GM23338 (cell line): Measurements from ENCODE around the gene GNB1L. TPM values are rescaled to one million over a fixed set of nuclear protein-coding genes. Genes with fewer than 3 reads are reported as not detected.

Experiments
- ATAC-seq: fragments of 200-7000 bp; cut with Tn5 transposase; 3 replicates; pipeline ENCODE4 v1.9.1; 2020
- DNase-seq: peaks from one replicate; pipeline ENCODE4 v3.0.0-alpha.2; 2015; ENCODE audit warnings: low spot score
- H2AFZ ChIP-seq: fragments of 200-600 bp; sonication (generic); 2 replicates; pipeline ENCODE4 v1.8.0; 2016; ENCODE audit warnings: antibody characterized with exemption, mild to moderate bottlenecking, moderate library complexity
- H3F3A ChIP-seq: fragments of 200-600 bp; sonication (generic); replicated peaks from 2 replicates; pipeline ENCODE4 v1.8.0; 2017; ENCODE audit warnings: antibody characterized with exemption, mixed run types, low read depth
- H3K27ac ChIP-seq: fragments of 200-600 bp; sonication (generic); 2 replicates; pipeline ENCODE4 v1.6.1; 2016; ENCODE audit warnings: low read depth
- H3K27me3 ChIP-seq: fragments of 200-600 bp; sonication (generic); 2 replicates; pipeline ENCODE4 v1.8.0; 2016; ENCODE audit warnings: mild to moderate bottlenecking, mixed run types, moderate library complexity; ENCODE audit not compliant: insufficient read depth
- H3K36me3 ChIP-seq: fragments of 200-600 bp; sonication (generic); 2 replicates; pipeline ENCODE4 v1.8.0; 2016; ENCODE audit warnings: mild to moderate bottlenecking; ENCODE audit not compliant: insufficient read depth
- H3K4me1 ChIP-seq: fragments of 200-600 bp; sonication (generic); 2 replicates; pipeline ENCODE4 v1.8.0; 2016; ENCODE audit warnings: mild to moderate bottlenecking, moderate library complexity; ENCODE audit not compliant: insufficient read depth
- H3K4me2 ChIP-seq: fragments of 200-600 bp; sonication (generic); 2 replicates; pipeline ENCODE4 v1.7.1; 2017; ENCODE audit warnings: mixed run types
- H3K4me3 ChIP-seq: fragments of 200-600 bp; sonication (generic); 2 replicates; pipeline ENCODE4 v1.6.1; 2016; ENCODE audit warnings: mixed run types
- H3K79me2 ChIP-seq: fragments of 200-600 bp; sonication (generic); replicated peaks from 2 replicates; pipeline ENCODE4 v1.8.0; 2017; ENCODE audit warnings: mild to moderate bottlenecking; ENCODE audit not compliant: insufficient read depth
- H3K9me2 ChIP-seq: fragments of 200-600 bp; sonication (generic); 2 replicates; pipeline ENCODE4 v1.8.0; 2017; ENCODE audit not compliant: insufficient read depth
- H4K20me1 ChIP-seq: fragments of 200-600 bp; sonication (generic); replicated peaks from 2 replicates; pipeline ENCODE4 v1.8.0; 2017; ENCODE audit warnings: mild to moderate bottlenecking; ENCODE audit not compliant: insufficient read depth
- H3K27ac Mint-ChIP-seq: 2 replicates; pipeline ENCODE4 v1.8.0; 2020; ENCODE audit warnings: inconsistent platforms, mild to moderate bottlenecking, moderate library complexity, mixed read lengths
- H3K27me3 Mint-ChIP-seq: 3 replicates; pipeline ENCODE4 v1.8.0; 2022; ENCODE audit warnings: low read depth, mild to moderate bottlenecking, moderate library complexity, mixed read lengths, inconsistent platforms; ENCODE audit not compliant: insufficient read depth, poor library complexity
- H3K36me3 Mint-ChIP-seq: 3 replicates; pipeline ENCODE4 v1.8.0; 2021; ENCODE audit warnings: low read depth, mild to moderate bottlenecking, inconsistent platforms, moderate library complexity, mixed read lengths
- H3K4me1 Mint-ChIP-seq: 3 replicates; pipeline ENCODE4 v1.8.0; 2020; ENCODE audit warnings: mild to moderate bottlenecking, inconsistent platforms, mixed read lengths
- H3K4me3 Mint-ChIP-seq: 3 replicates; pipeline ENCODE4 v1.8.0; 2021; ENCODE audit warnings: moderate library complexity, mild to moderate bottlenecking, inconsistent platforms, mixed read lengths
- H3K9me3 Mint-ChIP-seq: 3 replicates; pipeline ENCODE4 v1.8.0; 2020; ENCODE audit warnings: moderate library complexity, mild to moderate bottlenecking, inconsistent platforms, mixed read lengths
- CREB1 ChIP-seq: fragments of 250-450 bp; sonication (Bioruptor Pico); IDR thresholded peaks from 2 replicates; pipeline ENCODE4 v1.5.0; 2020; ENCODE audit warnings: low read depth, mild to moderate bottlenecking, moderate library complexity
- CTCF ChIP-seq, 2 experiments: fragments of 200-600 bp in 1 of 2; sonication (generic) in 1 of 2; conservative IDR thresholded peaks; 2 replicates each; pipeline versions ENCODE4 v1.5.1 to v1.6.1; 2016 to 2017; ENCODE audit warnings: antibody characterized with exemption in 2 of 2, low read depth in 2 of 2, mild to moderate bottlenecking in 2 of 2, moderate library complexity in 1 of 2
- EZH2 ChIP-seq: fragments of 200-600 bp; sonication (generic); IDR thresholded peaks from one replicate; pipeline ENCODE4 v1.8.0; 2017; ENCODE audit warnings: antibody characterized with exemption, mild to moderate bottlenecking, low read depth; ENCODE audit not compliant: unreplicated experiment
- EZH2phosphoT487 ChIP-seq: fragments of 200-600 bp; sonication (generic); IDR thresholded peaks from one replicate; pipeline ENCODE4 v1.8.1; 2018; ENCODE audit warnings: antibody characterized with exemption; ENCODE audit not compliant: unreplicated experiment
- JUNB ChIP-seq: IDR thresholded peaks from one replicate; pipeline ENCODE4 v1.6.1; 2016; ENCODE audit warnings: antibody characterized with exemption; ENCODE audit not compliant: unreplicated experiment
- NANOG ChIP-seq: IDR thresholded peaks from 2 replicates; pipeline ENCODE4 v1.6.1; 2016; ENCODE audit warnings: antibody characterized with exemption, borderline replicate concordance
- POLR2AphosphoS5 ChIP-seq: IDR thresholded peaks from 2 replicates; pipeline ENCODE4 v1.6.1; 2016; ENCODE audit warnings: antibody characterized with exemption, low read depth
- REST ChIP-seq: IDR thresholded peaks from one replicate; pipeline ENCODE4 v1.6.1; 2018; ENCODE audit warnings: antibody characterized with exemption; ENCODE audit not compliant: unreplicated experiment
- STAT1 ChIP-seq: IDR thresholded peaks from one replicate; pipeline ENCODE4 v1.6.1; 2016; ENCODE audit warnings: antibody characterized with exemption; ENCODE audit not compliant: unreplicated experiment
- ZNF114 ChIP-seq: fragments of 250-450 bp; sonication (Bioruptor Pico); IDR thresholded peaks from 2 replicates; pipeline ENCODE4 v1.5.0; 2020; ENCODE audit warnings: mild to moderate bottlenecking, moderate library complexity
- ZNF331 ChIP-seq: fragments of 250-450 bp; sonication (Bioruptor Pico); IDR thresholded peaks from 2 replicates; pipeline ENCODE4 v1.5.0; 2020; ENCODE audit warnings: low read depth, mild to moderate bottlenecking, moderate library complexity
- polyA plus RNA-seq: library from polyadenylated mRNA; unstranded; fragments of >200 nt; fragmentation: Nextera tagmentation; extraction: Ambion mirVana; gene quantifications from 2 replicates; pipeline ENCODE4 v1.2.1, GENCODE V29; 2016
- total RNA-seq: library from RNA; depleted of rRNA; stranded (reverse); fragments of >200 nt; shearing (Covaris generic); gene quantifications from 2 replicates; pipeline ENCODE4 v1.2.3, GENCODE V29; 2014
- TF ChIP-seq, protein P1 (sequence below): IDR thresholded peaks from 2 replicates; pipeline ENCODE4 v1.6.1; 2016; ENCODE audit warnings: antibody characterized with exemption
- TF ChIP-seq, protein P2 (sequence below): fragments of 250-450 bp; sonication (Bioruptor Pico); IDR thresholded peaks from 2 replicates; pipeline ENCODE4 v1.5.0; 2020; ENCODE audit warnings: mild to moderate bottlenecking, moderate library complexity

GNB1L gene
- total and polyA plus RNA-seq, 2 experiments from 2014 or later: 15.2 to 27.8 TPM

- no peaks in the 10 kb centered on the region for H3K9me3 Mint-ChIP-seq
- H2AFZ ChIP-seq: no peak overlapping the region
- TF ChIP-seq, protein P1, sequence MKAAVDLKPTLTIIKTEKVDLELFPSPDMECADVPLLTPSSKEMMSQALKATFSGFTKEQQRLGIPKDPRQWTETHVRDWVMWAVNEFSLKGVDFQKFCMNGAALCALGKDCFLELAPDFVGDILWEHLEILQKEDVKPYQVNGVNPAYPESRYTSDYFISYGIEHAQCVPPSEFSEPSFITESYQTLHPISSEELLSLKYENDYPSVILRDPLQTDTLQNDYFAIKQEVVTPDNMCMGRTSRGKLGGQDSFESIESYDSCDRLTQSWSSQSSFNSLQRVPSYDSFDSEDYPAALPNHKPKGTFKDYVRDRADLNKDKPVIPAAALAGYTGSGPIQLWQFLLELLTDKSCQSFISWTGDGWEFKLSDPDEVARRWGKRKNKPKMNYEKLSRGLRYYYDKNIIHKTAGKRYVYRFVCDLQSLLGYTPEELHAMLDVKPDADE: no peak
- no peak for TF ChIP-seq CTCF (conservative IDR thresholded peaks at IDR 0.05; ENCODE audit: low read depth in 2 of 2)
- no peak for TF ChIP-seq REST
- TF ChIP-seq, protein P2, sequence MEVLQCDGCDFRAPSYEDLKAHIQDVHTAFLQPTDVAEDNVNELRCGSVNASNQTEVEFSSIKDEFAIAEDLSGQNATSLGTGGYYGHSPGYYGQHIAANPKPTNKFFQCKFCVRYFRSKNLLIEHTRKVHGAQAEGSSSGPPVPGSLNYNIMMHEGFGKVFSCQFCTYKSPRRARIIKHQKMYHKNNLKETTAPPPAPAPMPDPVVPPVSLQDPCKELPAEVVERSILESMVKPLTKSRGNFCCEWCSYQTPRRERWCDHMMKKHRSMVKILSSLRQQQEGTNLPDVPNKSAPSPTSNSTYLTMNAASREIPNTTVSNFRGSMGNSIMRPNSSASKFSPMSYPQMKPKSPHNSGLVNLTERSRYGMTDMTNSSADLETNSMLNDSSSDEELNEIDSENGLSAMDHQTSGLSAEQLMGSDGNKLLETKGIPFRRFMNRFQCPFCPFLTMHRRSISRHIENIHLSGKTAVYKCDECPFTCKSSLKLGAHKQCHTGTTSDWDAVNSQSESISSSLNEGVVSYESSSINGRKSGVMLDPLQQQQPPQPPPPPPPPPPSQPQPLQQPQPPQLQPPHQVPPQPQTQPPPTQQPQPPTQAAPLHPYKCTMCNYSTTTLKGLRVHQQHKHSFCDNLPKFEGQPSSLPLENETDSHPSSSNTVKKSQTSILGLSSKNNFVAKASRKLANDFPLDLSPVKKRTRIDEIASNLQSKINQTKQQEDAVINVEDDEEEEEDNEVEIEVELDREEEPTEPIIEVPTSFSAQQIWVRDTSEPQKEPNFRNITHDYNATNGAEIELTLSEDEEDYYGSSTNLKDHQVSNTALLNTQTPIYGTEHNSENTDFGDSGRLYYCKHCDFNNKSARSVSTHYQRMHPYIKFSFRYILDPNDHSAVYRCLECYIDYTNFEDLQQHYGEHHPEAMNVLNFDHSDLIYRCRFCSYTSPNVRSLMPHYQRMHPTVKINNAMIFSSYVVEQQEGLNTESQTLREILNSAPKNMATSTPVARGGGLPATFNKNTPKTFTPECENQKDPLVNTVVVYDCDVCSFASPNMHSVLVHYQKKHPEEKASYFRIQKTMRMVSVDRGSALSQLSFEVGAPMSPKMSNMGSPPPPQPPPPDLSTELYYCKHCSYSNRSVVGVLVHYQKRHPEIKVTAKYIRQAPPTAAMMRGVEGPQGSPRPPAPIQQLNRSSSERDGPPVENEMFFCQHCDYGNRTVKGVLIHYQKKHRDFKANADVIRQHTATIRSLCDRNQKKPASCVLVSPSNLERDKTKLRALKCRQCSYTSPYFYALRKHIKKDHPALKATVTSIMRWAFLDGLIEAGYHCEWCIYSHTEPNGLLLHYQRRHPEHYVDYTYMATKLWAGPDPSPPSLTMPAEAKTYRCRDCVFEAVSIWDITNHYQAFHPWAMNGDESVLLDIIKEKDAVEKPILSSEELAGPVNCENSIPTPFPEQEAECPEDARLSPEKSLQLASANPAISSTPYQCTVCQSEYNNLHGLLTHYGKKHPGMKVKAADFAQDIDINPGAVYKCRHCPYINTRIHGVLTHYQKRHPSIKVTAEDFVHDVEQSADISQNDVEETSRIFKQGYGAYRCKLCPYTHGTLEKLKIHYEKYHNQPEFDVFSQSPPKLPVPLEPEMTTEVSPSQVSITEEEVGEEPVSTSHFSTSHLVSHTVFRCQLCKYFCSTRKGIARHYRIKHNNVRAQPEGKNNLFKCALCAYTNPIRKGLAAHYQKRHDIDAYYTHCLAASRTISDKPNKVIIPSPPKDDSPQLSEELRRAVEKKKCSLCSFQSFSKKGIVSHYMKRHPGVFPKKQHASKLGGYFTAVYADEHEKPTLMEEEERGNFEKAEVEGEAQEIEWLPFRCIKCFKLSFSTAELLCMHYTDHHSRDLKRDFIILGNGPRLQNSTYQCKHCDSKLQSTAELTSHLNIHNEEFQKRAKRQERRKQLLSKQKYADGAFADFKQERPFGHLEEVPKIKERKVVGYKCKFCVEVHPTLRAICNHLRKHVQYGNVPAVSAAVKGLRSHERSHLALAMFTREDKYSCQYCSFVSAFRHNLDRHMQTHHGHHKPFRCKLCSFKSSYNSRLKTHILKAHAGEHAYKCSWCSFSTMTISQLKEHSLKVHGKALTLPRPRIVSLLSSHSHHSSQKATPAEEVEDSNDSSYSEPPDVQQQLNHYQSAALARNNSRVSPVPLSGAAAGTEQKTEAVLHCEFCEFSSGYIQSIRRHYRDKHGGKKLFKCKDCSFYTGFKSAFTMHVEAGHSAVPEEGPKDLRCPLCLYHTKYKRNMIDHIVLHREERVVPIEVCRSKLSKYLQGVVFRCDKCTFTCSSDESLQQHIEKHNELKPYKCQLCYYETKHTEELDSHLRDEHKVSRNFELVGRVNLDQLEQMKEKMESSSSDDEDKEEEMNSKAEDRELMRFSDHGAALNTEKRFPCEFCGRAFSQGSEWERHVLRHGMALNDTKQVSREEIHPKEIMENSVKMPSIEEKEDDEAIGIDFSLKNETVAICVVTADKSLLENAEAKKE (CRISPR knock-in tag): no peak
- TF ChIP-seq STAT1: no peak
- no peak for TF ChIP-seq EZH2
- TF ChIP-seq JUNB: no peak
- no peak for TF ChIP-seq CREB1 (CRISPR knock-in tag)
- TF ChIP-seq NANOG: no peak
- no peak for TF ChIP-seq POLR2AphosphoS5
- TF ChIP-seq ZNF114: no peak
- TF ChIP-seq ZNF331: no peak
- no peak for TF ChIP-seq EZH2phosphoT487
Measured at GRCh38 chr22:19742160-19743066, 112.3 kb downstream of the GNB1L start.

More at GRCh38 chr22:19742160-19743066, 112.3 kb downstream of the GNB1L start:
- Mint-ChIP-seq H3K4me3 (no peak overlapping the region), H3K27me3 (peaks cover 6% of the 10 kb centered on the region), H3K36me3 (no peaks in the 10 kb centered on the region), H3K27ac (no peak overlapping the region), H3K4me1 (peaks cover 9% of the 10 kb centered on the region)
- no peaks in the 10 kb centered on the region for H3K79me2 ChIP-seq
- H3K4me1 ChIP-seq: no peaks in the 10 kb centered on the region
- no peaks in the 10 kb centered on the region for H3K36me3 ChIP-seq
- H3K4me2 ChIP-seq: no peak overlapping the region
- DNase-seq (no peak), ATAC-seq (no peak)
- H3K27ac ChIP-seq: no peak overlapping the region
- H3F3A ChIP-seq: no peaks in the 10 kb centered on the region
- H3K4me3 ChIP-seq: no peak overlapping the region
- no peaks in the 10 kb centered on the region for H3K27me3 ChIP-seq
- no peaks in the 10 kb centered on the region for H3K9me2 ChIP-seq
- H4K20me1 ChIP-seq: no peaks in the 10 kb centered on the region
